Loucy (cell line): Measurements from ENCODE around the gene POLR1H.

Experiments used
- H2AFZ ChIP-seq: fragments of 200-600 bp; sonication (generic); 2 replicates; pipeline ENCODE4 v1.6.0; 2016; ENCODE audit warnings: antibody characterized with exemption, mild to moderate bottlenecking, low read length, moderate library complexity
- H3F3A ChIP-seq: fragments of 200-600 bp; 2 replicates; pipeline ENCODE4 v1.6.0; 2016; ENCODE audit warnings: antibody characterized with exemption, low read depth, mild to moderate bottlenecking
- H3K27me3 ChIP-seq: fragments of 200-600 bp; sonication (generic); 2 replicates; pipeline ENCODE4 v1.6.1; 2014; ENCODE audit warnings: low read length, mild to moderate bottlenecking; ENCODE audit not compliant: insufficient read depth, poor library complexity, severe bottlenecking
- H3K36me3 ChIP-seq: fragments of 200-600 bp; sonication (generic); 2 replicates; pipeline ENCODE4 v1.6.1; 2016; ENCODE audit warnings: low read length; ENCODE audit not compliant: insufficient read depth
- H3K4me1 ChIP-seq: fragments of 200-600 bp; sonication (generic); 2 replicates; pipeline ENCODE4 v1.5.1; 2014; ENCODE audit warnings: low read length, mild to moderate bottlenecking; ENCODE audit not compliant: insufficient read depth, poor library complexity, severe bottlenecking
- H3K4me2 ChIP-seq: fragments of 200-600 bp; sonication (generic); 2 replicates; pipeline ENCODE4 v1.6.0; 2014; ENCODE audit warnings: antibody characterized with exemption, low read length, low read depth, mild to moderate bottlenecking; ENCODE audit not compliant: poor library complexity, severe bottlenecking
- H3K4me3 ChIP-seq: fragments of 200-600 bp; sonication (generic); 2 replicates; pipeline ENCODE4 v1.5.1; 2014; ENCODE audit warnings: low read length, mild to moderate bottlenecking, mixed read lengths; ENCODE audit not compliant: poor library complexity, severe bottlenecking
- H3K79me2 ChIP-seq: fragments of 200-600 bp; sonication (generic); 2 replicates; pipeline ENCODE4 v1.6.1; 2014; ENCODE audit warnings: low read length; ENCODE audit not compliant: insufficient read depth
- H3K9ac ChIP-seq: fragments of 200-600 bp; sonication (generic); 2 replicates; pipeline ENCODE4 v1.6.0; 2014; ENCODE audit warnings: mild to moderate bottlenecking, low read depth, low read length, moderate library complexity; ENCODE audit not compliant: poor library complexity, severe bottlenecking
- H3K9me2 ChIP-seq: fragments of 200-600 bp; sonication (generic); replicated peaks from 2 replicates; pipeline ENCODE4 v1.6.1; 2016; ENCODE audit warnings: low read depth, low read length, mixed read lengths
- H3K9me3 ChIP-seq: fragments of 200-600 bp; sonication (generic); 2 replicates; pipeline ENCODE4 v1.6.1; 2014; ENCODE audit warnings: mild to moderate bottlenecking, antibody characterized with exemption, low read length, low read depth; ENCODE audit not compliant: insufficient read depth
- H4K20me1 ChIP-seq: fragments of 200-600 bp; sonication (generic); 2 replicates; pipeline ENCODE4 v1.6.0; 2014; ENCODE audit warnings: antibody characterized with exemption, low read length, mild to moderate bottlenecking; ENCODE audit not compliant: insufficient read depth, poor library complexity, severe bottlenecking
- EZH2phosphoT487 ChIP-seq: fragments of 200-600 bp; IDR thresholded peaks from 2 replicates; pipeline ENCODE4 v1.6.1; 2018; ENCODE audit warnings: antibody characterized with exemption, mild to moderate bottlenecking, moderate library complexity, borderline replicate concordance
- TF ChIP-seq, protein P1 (sequence below): fragments of 200-600 bp; sonication (generic); conservative IDR thresholded peaks from 2 replicates; pipeline ENCODE4 v1.5.1; 2014; ENCODE audit warnings: mild to moderate bottlenecking, antibody characterized with exemption, low read length

The POLR1H gene

DNA sequence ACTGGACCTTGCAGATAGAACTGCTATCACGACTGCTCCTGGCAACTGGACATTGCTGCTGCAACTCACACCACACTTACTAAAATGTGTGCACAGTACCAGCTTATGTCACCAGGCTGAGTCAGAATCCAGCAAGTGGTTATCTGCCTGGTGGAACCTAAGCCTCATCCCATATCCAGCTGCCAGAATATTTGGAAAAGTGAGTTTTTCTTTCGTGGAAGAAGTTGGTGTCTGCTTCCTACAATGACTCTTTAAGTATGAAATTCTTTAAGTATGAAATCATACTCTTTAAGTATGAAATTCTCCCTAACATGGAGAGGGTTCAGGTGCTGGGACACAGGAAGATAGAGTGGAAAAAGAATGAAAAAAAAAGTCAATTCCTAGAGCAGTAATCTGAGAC lies 16.4 kb upstream of the POLR1H start:
- Histone ChIP-seq H3K27me3 (no peaks in the 10 kb centered on the region), H3F3A (no peaks in the 10 kb centered on the region), H3K9me3 (no peaks in the 10 kb centered on the region), H3K9me2 (no peaks in the 10 kb centered on the region), H4K20me1 (no peaks in the 10 kb centered on the region), H3K9ac (no peak overlapping the region), H3K4me3 (no peak overlapping the region), H3K79me2 (no peaks in the 10 kb centered on the region), H3K36me3 (no peaks in the 10 kb centered on the region), H3K4me2 (no peak overlapping the region), H3K4me1 (no peaks in the 10 kb centered on the region), H2AFZ (no peak overlapping the region)
- TF ChIP-seq, protein P1, sequence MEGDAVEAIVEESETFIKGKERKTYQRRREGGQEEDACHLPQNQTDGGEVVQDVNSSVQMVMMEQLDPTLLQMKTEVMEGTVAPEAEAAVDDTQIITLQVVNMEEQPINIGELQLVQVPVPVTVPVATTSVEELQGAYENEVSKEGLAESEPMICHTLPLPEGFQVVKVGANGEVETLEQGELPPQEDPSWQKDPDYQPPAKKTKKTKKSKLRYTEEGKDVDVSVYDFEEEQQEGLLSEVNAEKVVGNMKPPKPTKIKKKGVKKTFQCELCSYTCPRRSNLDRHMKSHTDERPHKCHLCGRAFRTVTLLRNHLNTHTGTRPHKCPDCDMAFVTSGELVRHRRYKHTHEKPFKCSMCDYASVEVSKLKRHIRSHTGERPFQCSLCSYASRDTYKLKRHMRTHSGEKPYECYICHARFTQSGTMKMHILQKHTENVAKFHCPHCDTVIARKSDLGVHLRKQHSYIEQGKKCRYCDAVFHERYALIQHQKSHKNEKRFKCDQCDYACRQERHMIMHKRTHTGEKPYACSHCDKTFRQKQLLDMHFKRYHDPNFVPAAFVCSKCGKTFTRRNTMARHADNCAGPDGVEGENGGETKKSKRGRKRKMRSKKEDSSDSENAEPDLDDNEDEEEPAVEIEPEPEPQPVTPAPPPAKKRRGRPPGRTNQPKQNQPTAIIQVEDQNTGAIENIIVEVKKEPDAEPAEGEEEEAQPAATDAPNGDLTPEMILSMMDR: no peak
- no peak for TF ChIP-seq EZH2phosphoT487

DNA sequence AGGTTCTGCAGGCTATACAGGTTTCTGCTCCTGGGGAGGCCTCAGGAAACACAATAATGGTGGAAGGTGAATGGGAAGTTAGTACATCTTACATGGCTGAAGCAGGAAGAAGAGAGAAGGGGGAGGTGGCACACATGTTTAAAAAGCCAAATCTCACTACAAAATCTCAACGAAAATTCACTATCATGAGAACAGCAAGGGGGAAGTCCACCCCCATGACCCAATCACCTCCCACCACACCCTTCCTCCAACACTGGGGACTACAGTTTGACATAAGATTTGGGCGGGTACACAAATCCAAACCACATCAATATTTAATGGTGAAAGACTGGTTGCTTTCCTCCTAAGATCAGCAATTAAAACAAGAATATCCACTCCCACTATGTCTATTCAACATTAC lies 13.8 kb upstream of the POLR1H start:
- no peaks in the 10 kb centered on the region for H3K9me3 ChIP-seq
- no peaks in the 10 kb centered on the region for H3K27me3 ChIP-seq
- TF ChIP-seq, protein P1: no peak
- TF ChIP-seq EZH2phosphoT487: no peak
- H3K4me2 ChIP-seq: no peak overlapping the region
- no peaks in the 10 kb centered on the region for H3K9me2 ChIP-seq
- no peak overlapping the region for H3K4me3 ChIP-seq
- H3F3A ChIP-seq: no peaks in the 10 kb centered on the region
- no peaks in the 10 kb centered on the region for H3K36me3 ChIP-seq
- H3K4me1 ChIP-seq: no peaks in the 10 kb centered on the region
- H4K20me1 ChIP-seq: no peaks in the 10 kb centered on the region
- H3K79me2 ChIP-seq: no peaks in the 10 kb centered on the region
- H2AFZ ChIP-seq: no peak overlapping the region
- H3K9ac ChIP-seq: no peak overlapping the region

DNA sequence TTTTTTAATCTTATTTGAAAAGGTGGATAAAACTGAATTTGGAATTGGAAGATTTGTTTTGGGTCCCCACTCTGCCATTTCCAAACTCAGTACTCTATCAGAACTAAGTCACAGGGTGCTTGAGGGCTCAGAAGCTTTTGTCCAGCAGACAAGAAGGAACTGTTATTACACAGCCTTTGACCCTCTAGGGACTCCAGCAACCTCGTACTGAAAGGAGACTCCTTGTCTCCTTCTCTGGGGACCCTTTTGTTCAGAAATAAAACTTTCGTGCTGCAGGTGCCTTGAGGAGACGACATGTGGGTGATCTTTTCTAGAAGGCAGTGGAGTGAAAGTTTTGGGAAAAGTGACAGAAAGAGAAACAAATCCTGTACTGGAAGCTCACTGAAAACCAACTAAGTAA lies 7.4 kb upstream of the POLR1H start:
- Histone ChIP-seq H3K9ac (no peak overlapping the region), H3K4me2 (no peak overlapping the region)

More for the DNA sequence above, 7.4 kb upstream of the POLR1H start:
- Histone ChIP-seq H3K79me2 (no peaks in the 10 kb centered on the region; the same call in 1 of the 2 replicates), H3F3A (no peaks in the 10 kb centered on the region), H3K9me2 (no peaks in the 10 kb centered on the region), H3K27me3 (no peaks in the 10 kb centered on the region), H3K4me1 (no peaks in the 10 kb centered on the region), H3K36me3 (no peaks in the 10 kb centered on the region), H3K4me3 (no peak overlapping the region), H4K20me1 (no peaks in the 10 kb centered on the region), H2AFZ (no peak overlapping the region), H3K9me3 (no peaks in the 10 kb centered on the region)
- TF ChIP-seq EZH2phosphoT487: no peak
- TF ChIP-seq, protein P1: no peak
